Epidermal melanocyte (primary cell): ENCODE data around the gene FBLN7.

Source experiments
- DNase-seq: peaks from one replicate; pipeline ENCODE4 v3.0.0; 2011; ENCODE audit warnings: low spot score; ENCODE audit not compliant: insufficient read length

FBLN7 gene

GRCh38 chr2:112230371-112230770, 92.2 kb downstream of the FBLN7 start:
- DNase-seq: no peak
